HL-60 (cell line): ENCODE measurements around the gene FAM117A.

ENCODE experiments used
- DNase-seq, 2 experiments: peaks; one replicate each; pipeline ENCODE4 v3.0.0-alpha.2; 2010 to 2020; ENCODE audit warnings: low read depth in 1 of 2, low spot score in 1 of 2
- H3K27ac ChIP-seq: fragments of 250-450 bp; sonication (Bioruptor Pico); replicated peaks from 2 replicates; pipeline ENCODE4 v1.5.1; 2020; ENCODE audit warnings: mild to moderate bottlenecking, moderate library complexity
- H3K27me3 ChIP-seq: fragments of 250-450 bp; sonication (Bioruptor Pico); 2 replicates; pipeline ENCODE4 v1.5.1; 2021; ENCODE audit warnings: mild to moderate bottlenecking, moderate library complexity; ENCODE audit not compliant: insufficient read depth, poor library complexity, severe bottlenecking
- H3K4me3 ChIP-seq: replicated peaks from 2 replicates; pipeline ENCODE4 v1.5.1; 2011; ENCODE audit warnings: mild to moderate bottlenecking, control low read depth, low read length; ENCODE audit not compliant: insufficient read depth
- GABPA ChIP-seq: IDR thresholded peaks from 2 replicates; pipeline ENCODE4 v1.6.1; 2012; ENCODE audit warnings: low read depth
- POLR2AphosphoS5 ChIP-seq: IDR thresholded peaks from 2 replicates; pipeline ENCODE4 v1.6.1; 2012; ENCODE audit warnings: low read depth
- SPI1 ChIP-seq: IDR thresholded peaks from 2 replicates; pipeline ENCODE4 v1.6.1; 2012; ENCODE audit warnings: low read depth, mild to moderate bottlenecking, borderline replicate concordance
- long read RNA-seq: library from polyadenylated mRNA; unstranded; transcript quantifications from one replicate; pipeline ENCODE4 v2.0.0, GENCODE V29; 2020
- TF ChIP-seq, protein P1 (sequence below): IDR thresholded peaks from one replicate; pipeline ENCODE4 v1.5.1; 2011; ENCODE audit warnings: low read length, control low read depth, inconsistent platforms; ENCODE audit not compliant: insufficient read depth
- TF ChIP-seq, protein P2 (sequence below): IDR thresholded peaks from 2 replicates; pipeline ENCODE4 v1.6.1; 2012; ENCODE audit warnings: low read depth; ENCODE audit not compliant: insufficient replicate concordance

FAM117A gene, protein sequence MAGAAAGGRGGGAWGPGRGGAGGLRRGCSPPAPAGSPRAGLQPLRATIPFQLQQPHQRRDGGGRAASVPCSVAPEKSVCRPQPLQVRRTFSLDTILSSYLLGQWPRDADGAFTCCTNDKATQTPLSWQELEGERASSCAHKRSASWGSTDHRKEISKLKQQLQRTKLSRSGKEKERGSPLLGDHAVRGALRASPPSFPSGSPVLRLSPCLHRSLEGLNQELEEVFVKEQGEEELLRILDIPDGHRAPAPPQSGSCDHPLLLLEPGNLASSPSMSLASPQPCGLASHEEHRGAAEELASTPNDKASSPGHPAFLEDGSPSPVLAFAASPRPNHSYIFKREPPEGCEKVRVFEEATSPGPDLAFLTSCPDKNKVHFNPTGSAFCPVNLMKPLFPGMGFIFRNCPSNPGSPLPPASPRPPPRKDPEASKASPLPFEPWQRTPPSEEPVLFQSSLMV
- long read RNA-seq, partial matches to known transcripts = 2 of 6 reads
- long read RNA-seq, other reads (novel, unspliced or antisense) = 4 of 6 reads

DNA sequence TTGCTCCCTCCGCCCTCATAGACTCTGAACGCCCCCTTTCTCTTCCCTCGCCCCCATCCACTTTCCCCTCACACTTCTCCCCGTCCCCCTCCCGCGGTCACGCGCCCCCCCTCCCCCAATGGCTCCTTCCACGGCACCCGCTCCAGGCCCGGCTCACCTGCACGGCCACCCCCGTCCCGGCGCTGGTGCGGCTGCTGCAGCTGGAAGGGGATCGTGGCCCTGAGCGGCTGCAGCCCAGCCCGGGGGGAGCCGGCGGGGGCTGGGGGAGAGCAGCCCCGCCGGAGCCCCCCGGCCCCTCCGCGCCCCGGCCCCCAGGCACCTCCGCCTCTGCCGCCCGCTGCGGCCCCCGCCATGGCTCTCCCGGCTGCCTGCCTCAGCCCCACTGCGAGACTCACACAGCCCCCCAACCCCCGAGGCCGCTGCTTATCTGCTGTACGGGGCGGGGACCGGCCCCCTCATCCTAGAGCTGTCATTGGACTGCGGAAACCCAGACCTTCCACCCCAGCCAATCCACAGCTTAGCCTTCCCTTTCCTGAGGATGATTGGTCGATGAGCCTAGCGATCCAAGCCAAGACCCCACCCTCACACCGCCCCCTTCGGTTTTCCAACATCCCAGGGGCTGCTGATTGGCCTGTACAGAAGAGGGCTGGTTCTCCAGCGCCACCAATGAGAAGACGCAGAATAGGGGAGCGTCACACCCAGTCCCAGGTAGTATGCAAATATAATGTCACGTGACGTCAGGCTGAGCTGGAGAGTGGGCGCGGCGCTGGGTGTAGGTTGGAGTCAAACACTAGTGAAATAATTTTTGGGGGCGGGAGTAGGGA is at the start of gene FAM117A:
Gene FAM117A (minus strand): TSS at position 397 of the 824 bp plus-strand sequence. CDS start 44 bp downstream, at position 353.
- Histone ChIP-seq H3K27me3 (no peaks in the 10 kb centered on the region), H3K4me3 (peak within 1 kb of the TSS; percentile 81), H3K27ac (peak within 1 kb of the TSS; percentile 26)
- DNase-seq = peak; percentile 99 to 100
- TF ChIP-seq GABPA = no peak
- TF ChIP-seq SPI1 = no peak
- TF ChIP-seq, protein P1, sequence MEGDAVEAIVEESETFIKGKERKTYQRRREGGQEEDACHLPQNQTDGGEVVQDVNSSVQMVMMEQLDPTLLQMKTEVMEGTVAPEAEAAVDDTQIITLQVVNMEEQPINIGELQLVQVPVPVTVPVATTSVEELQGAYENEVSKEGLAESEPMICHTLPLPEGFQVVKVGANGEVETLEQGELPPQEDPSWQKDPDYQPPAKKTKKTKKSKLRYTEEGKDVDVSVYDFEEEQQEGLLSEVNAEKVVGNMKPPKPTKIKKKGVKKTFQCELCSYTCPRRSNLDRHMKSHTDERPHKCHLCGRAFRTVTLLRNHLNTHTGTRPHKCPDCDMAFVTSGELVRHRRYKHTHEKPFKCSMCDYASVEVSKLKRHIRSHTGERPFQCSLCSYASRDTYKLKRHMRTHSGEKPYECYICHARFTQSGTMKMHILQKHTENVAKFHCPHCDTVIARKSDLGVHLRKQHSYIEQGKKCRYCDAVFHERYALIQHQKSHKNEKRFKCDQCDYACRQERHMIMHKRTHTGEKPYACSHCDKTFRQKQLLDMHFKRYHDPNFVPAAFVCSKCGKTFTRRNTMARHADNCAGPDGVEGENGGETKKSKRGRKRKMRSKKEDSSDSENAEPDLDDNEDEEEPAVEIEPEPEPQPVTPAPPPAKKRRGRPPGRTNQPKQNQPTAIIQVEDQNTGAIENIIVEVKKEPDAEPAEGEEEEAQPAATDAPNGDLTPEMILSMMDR = no peak
- TF ChIP-seq POLR2AphosphoS5 = peak; percentile 61

DNA sequence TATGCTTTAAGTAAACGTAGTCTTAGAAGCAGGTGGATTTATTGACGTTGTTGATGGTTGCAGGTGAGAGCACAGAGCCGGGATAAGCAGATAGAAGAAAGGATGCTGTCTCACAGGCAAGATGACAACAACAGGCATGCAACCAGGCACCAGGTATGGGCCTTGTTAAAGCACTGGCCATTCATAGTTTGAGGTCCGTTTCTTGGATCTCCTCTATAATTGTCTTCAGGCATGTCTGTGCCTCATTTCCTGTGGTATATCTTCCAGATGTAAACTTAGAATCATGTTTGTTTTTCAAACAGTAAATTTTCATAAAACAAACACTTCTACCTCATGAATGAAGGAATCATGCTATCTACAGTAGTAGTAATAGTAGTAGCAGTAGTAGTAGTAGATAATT is 45.1 kb upstream of the FAM117A start:
- H3K4me3 ChIP-seq = no peak overlapping the region
- no peak for DNase-seq
- H3K27me3 ChIP-seq = no peaks in the 10 kb centered on the region
- TF ChIP-seq, protein P1 = no peak
- TF ChIP-seq GABPA (no peak), SPI1 (no peak), POLR2AphosphoS5 (no peak)
- TF ChIP-seq, protein P2, sequence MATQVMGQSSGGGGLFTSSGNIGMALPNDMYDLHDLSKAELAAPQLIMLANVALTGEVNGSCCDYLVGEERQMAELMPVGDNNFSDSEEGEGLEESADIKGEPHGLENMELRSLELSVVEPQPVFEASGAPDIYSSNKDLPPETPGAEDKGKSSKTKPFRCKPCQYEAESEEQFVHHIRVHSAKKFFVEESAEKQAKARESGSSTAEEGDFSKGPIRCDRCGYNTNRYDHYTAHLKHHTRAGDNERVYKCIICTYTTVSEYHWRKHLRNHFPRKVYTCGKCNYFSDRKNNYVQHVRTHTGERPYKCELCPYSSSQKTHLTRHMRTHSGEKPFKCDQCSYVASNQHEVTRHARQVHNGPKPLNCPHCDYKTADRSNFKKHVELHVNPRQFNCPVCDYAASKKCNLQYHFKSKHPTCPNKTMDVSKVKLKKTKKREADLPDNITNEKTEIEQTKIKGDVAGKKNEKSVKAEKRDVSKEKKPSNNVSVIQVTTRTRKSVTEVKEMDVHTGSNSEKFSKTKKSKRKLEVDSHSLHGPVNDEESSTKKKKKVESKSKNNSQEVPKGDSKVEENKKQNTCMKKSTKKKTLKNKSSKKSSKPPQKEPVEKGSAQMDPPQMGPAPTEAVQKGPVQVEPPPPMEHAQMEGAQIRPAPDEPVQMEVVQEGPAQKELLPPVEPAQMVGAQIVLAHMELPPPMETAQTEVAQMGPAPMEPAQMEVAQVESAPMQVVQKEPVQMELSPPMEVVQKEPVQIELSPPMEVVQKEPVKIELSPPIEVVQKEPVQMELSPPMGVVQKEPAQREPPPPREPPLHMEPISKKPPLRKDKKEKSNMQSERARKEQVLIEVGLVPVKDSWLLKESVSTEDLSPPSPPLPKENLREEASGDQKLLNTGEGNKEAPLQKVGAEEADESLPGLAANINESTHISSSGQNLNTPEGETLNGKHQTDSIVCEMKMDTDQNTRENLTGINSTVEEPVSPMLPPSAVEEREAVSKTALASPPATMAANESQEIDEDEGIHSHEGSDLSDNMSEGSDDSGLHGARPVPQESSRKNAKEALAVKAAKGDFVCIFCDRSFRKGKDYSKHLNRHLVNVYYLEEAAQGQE = no peak
- H3K27ac ChIP-seq = no peak overlapping the region

DNA sequence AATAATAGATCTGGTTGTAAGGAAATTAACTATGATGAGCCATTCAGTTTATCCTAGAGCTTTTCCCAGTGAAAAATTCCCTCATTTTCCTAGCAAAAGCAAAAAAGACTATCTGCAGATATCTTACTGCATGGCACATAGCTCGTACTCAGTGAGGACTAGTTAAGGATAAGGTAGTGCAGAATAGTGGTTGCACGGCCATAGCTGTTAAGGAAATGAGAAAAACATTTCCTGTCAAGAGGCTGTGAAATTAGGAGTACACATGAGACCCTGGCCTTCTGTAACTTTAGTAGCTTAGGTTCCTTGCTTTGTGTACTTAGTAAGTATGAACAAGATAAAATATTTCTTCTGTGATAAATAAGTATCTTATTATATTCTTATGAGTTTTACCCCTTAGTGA is 34.8 kb upstream of the FAM117A start:
- Histone ChIP-seq H3K4me3 (no peak overlapping the region), H3K27ac (no peak overlapping the region), H3K27me3 (no peaks in the 10 kb centered on the region)
- no peak for DNase-seq
- TF ChIP-seq POLR2AphosphoS5 = no peak
- TF ChIP-seq, protein P2 = no peak
- TF ChIP-seq, protein P1 = no peak
- no peak for TF ChIP-seq GABPA
- TF ChIP-seq SPI1 = no peak
